GM12875 (cell line): ENCODE results near the gene FRMD4A.

Source experiments
- H3K4me3 ChIP-seq: one replicate; pipeline ENCODE4 v1.5.1; 2011; ENCODE audit warnings: low read depth, low read length, control low read depth
- TF ChIP-seq, protein P1 (sequence below): IDR thresholded peaks from 2 replicates; pipeline ENCODE4 v1.5.1; 2011; ENCODE audit warnings: low read depth, mild to moderate bottlenecking, control low read depth, inconsistent platforms, low read length, moderate library complexity, borderline replicate concordance; ENCODE audit not compliant: insufficient read depth

FRMD4A gene

DNA sequence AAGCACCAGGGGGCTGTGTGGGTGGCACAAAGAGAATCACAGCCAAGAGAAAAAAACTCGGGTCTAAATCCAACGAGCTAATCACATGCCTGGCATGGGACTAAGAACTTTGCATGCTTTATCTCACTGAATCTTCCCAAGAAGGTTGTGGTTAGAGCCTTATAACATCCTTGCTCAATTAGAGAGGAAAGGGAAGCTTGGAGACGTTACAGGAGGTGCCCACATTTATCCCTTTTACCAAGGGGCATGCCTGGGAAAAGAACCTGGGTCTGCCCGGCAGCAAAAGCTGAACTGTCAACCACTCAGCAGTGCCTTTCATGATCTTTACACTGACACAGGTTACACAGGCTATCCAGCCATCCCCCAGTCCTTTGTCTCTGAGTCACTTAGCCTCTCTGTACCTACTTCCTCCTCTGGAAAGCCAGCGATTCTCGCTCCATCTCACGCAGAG is 553.8 kb downstream of the FRMD4A start:
- TF ChIP-seq, protein P1, sequence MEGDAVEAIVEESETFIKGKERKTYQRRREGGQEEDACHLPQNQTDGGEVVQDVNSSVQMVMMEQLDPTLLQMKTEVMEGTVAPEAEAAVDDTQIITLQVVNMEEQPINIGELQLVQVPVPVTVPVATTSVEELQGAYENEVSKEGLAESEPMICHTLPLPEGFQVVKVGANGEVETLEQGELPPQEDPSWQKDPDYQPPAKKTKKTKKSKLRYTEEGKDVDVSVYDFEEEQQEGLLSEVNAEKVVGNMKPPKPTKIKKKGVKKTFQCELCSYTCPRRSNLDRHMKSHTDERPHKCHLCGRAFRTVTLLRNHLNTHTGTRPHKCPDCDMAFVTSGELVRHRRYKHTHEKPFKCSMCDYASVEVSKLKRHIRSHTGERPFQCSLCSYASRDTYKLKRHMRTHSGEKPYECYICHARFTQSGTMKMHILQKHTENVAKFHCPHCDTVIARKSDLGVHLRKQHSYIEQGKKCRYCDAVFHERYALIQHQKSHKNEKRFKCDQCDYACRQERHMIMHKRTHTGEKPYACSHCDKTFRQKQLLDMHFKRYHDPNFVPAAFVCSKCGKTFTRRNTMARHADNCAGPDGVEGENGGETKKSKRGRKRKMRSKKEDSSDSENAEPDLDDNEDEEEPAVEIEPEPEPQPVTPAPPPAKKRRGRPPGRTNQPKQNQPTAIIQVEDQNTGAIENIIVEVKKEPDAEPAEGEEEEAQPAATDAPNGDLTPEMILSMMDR: no peak
- H3K4me3 ChIP-seq: no peak overlapping the region

DNA sequence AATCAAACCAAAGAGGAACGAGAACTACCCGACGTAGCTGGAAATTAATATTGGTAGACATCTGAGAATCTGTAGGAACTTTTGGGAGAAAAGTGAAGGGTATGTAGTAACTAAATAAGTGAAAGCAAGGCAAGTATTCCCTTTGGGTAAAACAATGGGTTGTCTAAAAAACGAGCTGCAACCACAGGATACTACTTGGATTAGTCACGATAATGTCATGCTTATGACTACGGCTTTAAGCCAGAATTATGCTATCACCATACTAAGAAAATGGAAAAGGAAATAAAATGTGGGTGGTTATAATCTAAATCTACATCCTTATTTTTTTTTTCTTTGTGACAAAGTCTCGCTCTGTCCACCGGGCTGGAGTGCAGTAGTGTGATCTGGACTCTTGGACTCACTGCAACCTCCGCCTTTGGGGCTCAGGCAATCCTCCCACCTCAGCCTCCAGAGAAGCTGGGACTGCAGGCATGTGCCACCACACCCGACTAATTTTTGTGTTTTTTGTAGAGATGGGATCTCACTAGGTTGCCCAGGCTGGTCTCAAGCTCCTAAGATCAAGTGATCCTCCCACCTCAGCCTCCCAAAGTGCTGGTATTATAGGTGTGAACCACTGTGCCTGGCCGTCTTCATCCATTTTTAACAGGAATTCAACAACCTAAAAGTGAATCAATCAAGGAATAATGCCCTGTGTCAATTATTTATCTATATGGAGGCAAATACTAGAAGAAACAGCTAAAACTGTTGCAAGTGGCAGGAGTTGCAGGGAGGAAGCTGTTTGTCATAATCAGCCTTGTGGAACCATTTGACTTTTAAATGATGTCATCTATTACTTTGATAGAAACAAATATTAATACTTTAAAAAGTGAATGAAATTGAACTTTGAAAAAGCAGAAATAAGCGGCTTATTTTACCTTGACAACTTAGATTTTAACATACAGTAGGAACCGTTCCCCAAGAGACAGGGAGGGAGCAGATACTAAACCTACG is 554.6 kb downstream of the FRMD4A start:
- no peak overlapping the region for H3K4me3 ChIP-seq
- TF ChIP-seq, protein P1: no peak

DNA sequence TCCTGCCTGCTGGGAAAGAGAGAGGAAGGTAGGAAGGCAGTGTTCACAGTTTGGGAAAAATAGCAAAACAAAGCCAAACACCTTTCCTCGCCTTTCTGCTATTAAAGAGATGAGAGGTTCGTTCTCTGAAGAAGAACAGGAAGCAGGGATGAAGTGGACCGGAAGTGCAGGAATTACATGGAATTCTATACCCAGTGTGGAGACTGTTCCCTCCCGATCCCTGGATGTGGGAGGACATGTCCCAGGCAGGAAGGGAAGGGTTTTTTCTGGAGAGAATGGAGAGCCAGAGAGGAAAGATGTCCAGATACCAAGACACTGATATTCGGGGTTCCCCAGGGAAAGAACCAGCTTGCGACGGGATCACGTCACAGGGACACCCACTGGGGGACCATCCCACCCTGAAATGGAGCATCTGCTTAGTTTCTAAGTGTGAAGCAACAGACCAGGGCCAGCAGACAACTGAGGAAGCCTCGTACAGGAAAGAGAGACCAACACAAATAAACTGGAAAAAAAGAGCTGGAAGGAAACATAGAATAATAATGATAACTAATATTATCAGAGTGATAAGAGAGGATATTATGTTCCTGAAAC is 556.3 kb downstream of the FRMD4A start:
- TF ChIP-seq, protein P1: no peak
- no peak overlapping the region for H3K4me3 ChIP-seq

DNA sequence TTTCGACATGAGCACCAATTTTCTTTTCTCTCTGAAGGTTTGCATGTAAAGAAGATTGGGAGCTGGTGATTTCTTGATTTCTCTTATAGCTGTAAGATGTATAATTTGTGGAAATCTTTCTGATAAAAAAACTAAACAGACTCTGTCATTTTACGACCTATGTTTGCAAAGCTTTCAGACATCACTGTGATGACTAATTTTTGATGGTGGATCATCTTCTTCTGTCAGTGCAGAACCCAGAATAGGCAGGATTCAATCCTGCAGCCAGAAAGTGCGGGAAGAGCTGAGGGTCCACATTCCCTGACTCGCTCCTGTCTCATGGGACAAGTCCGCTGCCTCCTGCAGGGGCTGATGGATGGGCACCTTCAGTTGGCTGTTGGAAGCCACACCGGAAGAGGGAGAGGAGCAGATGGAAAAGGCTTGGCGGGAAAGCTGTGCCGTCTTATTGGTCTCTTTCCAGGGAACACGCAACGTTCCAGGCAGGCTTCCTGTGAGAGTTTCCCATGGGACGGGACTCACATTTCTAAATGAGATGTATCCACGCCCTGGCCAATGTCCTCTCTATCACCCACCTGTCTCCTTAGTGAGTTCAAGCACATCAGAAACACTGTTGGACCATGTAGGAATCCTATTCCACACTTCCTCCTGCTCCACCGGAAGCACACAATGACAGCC is 557.1 kb downstream of the FRMD4A start:
- TF ChIP-seq, protein P1: no peak
- H3K4me3 ChIP-seq: no peak overlapping the region

DNA sequence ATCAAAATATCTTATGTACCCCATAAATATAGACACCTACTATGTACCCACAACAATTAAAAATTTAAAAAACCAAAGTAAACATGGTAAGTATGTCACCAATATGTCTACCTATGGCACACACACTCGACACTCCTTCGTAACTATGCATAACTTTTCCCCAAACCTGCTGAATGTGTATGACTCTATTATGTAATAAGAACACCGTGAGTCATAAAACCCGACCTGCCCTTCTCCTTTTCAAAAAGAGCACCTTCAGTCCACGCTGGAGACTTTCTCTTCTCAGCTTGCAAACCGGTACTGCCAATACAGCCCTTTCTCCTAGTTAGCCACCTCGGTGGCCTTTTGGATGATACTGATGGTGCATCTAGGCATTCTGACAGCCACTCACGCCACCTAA is 557.7 kb downstream of the FRMD4A start:
- TF ChIP-seq, protein P1: no peak
- no peak overlapping the region for H3K4me3 ChIP-seq

DNA sequence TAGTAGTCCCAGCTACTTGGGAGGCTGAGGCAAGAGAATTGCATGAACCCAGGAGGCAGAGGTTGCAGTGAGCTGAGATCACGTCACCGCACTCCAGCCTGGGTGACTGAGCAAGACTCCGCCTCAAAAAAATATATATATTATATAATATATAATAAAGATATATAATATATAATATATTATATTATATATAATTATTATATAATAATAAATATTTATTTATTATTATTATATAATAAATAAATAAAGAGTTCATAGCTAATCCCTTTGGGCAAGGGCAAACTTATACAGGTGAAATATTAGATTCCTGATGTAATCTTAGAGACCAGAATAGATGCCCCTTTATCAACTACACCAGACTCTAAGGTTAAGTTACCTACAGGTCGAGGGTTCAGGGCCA is 558.7 kb downstream of the FRMD4A start:
- H3K4me3 ChIP-seq: no peak overlapping the region
- TF ChIP-seq, protein P1: no peak
